Urinary bladder (tissue), 4 donors: Measurements from ENCODE around the gene PDE8B. TPM values are rescaled to one million over a fixed set of nuclear protein-coding genes. Genes with fewer than 3 reads are reported as not detected.

ENCODE experiments used
- DNase-seq: peaks from one replicate; pipeline ENCODE4 v3.0.0-alpha.2; 2015; ENCODE audit errors: extremely low spot score
- H3K27ac ChIP-seq: one replicate; pipeline ENCODE4 v1.5.1; 2013; ENCODE audit warnings: low read depth, mild to moderate bottlenecking, moderate library complexity
- H3K36me3 ChIP-seq: one replicate; pipeline ENCODE4 v1.6.1; 2013; ENCODE audit warnings: mild to moderate bottlenecking, moderate library complexity; ENCODE audit not compliant: insufficient read depth
- H3K4me1 ChIP-seq: one replicate; pipeline ENCODE4 v1.6.1; 2013; ENCODE audit warnings: mild to moderate bottlenecking, moderate library complexity; ENCODE audit not compliant: insufficient read depth
- H3K4me3 ChIP-seq: one replicate; pipeline ENCODE4 v1.5.1; 2013; ENCODE audit warnings: low read depth, low read length
- WGBS: extraction: QIAGEN DNeasy Blood & Tissue Kit; methylation state at CpG from one replicate; pipeline ENCODE4 v1.1.7; 2013; 5-methylcytosine and 5-hydroxymethylcytosine counted together
- polyA plus RNA-seq: library from polyadenylated mRNA; stranded (reverse); fragments of 200-250 nt; gene quantifications from one replicate; pipeline ENCODE4 v1.2.3, GENCODE V29; 2013
- total RNA-seq: library from RNA; depleted of rRNA; stranded (reverse); fragments of >200 nt; gene quantifications from one replicate; pipeline ENCODE4 v1.2.3, GENCODE V29; 2014
- donor health status: healthy with polysubstance abuse.
- donor health status: healthy.

Gene PDE8B
- total and polyA plus RNA-seq, 2 donors = 2.4 to 2.9 TPM

- no peaks in the 10 kb centered on the region for H3K4me1 ChIP-seq
- H3K4me3 ChIP-seq = no peak overlapping the region
- H3K27ac ChIP-seq = no peak overlapping the region
- H3K36me3 ChIP-seq = no peaks in the 10 kb centered on the region
- 88% methylated on average over 2 of the region's 2 CpGs for WGBS
- DNase-seq = no peak
Measured at GRCh38 chr5:77318060-77318459, 107.6 kb downstream of the PDE8B start.

DNA sequence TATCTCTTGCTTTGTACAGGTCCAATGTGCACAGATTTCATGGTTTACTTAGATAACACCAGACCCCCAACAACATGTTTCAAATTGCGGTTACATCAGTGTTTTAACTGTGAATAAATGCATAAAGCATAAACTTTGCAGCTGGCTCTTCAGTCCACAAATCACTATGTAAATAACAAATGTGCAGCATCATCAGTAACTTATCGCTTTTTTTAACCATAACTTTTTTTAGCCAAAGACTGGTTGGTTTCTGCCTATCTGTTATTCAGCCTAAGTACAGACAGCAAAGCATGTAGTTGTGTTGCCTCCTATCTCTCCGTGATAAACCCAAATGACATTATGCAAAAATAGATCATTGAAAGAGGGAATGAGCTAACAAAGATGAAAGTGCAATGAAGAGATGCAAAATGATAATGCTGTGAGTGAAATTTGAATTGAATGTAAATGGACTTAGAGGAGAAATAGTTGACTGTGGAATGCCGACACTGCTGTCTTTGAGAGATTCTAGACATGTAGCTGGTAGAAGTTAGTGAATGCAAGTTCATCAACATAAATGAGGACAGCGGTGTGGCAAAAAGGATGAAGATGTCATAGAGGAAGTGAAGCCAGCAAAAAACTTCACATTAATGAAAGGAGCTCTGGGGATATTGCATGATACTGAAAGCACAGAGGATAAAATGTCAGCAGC is 108.8 kb downstream of the PDE8B start:
- WGBS = 80% methylated on average over 5 of the region's 5 CpGs
- no peaks in the 10 kb centered on the region for H3K36me3 ChIP-seq
- no peak overlapping the region for H3K4me3 ChIP-seq
- H3K27ac ChIP-seq = no peak overlapping the region
- no peak for DNase-seq
- no peaks in the 10 kb centered on the region for H3K4me1 ChIP-seq

DNA sequence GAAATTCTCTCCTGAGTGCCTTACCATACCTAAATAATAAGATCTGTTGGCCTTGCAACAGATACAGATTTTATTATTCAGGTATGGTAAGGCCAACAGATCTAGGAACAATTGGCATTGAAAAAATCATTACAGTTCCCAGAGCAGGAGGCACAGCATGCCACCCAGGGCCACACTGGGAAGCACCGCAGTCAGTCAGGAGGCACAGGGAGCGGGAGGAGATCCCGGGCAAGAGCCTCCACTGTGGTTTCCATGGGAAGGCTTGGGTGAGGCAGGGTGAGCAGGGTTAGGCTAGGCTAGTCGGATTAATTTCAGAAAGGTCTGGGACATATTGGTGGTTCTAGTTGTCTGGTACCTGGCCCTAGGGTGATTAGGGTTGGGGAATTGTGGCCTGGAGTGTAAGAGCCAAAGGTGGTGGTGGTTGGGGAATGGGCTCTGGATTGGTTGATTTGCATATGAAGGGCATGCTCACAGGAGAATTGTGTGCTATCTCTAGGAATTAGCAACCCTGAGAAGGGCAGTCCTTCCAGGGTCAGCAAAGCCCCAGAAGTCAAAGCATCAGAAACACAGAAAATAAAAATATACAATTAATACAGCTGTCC is 111.4 kb downstream of the PDE8B start:
- H3K27ac ChIP-seq = no peak overlapping the region
- 94% methylated on average over 4 of the region's 4 CpGs for WGBS
- no peak for DNase-seq
- H3K4me3 ChIP-seq = no peak overlapping the region
- no peaks in the 10 kb centered on the region for H3K36me3 ChIP-seq
- H3K4me1 ChIP-seq = no peaks in the 10 kb centered on the region

DNA sequence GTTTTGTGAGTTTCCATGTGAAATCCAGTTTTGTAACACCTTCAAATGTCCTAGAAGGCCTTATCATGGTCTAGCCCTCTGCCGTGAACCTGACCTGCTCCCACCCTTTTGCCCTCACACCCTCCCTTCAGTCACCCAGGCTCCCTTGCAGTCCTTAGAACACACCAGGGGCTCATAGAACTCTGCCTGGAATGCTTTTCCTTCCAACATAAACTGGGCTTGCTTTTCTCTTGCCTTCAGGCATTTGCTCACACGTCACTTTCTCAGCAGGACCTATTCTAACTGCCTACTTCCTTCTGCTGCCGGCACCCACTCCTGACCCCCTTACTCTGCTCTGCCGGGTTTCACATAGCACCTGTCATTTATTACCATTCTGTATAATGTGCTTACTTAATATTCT is 111.9 kb downstream of the PDE8B start:
- H3K36me3 ChIP-seq = no peaks in the 10 kb centered on the region
- no peak overlapping the region for H3K4me3 ChIP-seq
- no peaks in the 10 kb centered on the region for H3K4me1 ChIP-seq
- H3K27ac ChIP-seq = no peak overlapping the region
- 74% methylated on average over 4 of the region's 4 CpGs for WGBS
- no peak for DNase-seq

DNA sequence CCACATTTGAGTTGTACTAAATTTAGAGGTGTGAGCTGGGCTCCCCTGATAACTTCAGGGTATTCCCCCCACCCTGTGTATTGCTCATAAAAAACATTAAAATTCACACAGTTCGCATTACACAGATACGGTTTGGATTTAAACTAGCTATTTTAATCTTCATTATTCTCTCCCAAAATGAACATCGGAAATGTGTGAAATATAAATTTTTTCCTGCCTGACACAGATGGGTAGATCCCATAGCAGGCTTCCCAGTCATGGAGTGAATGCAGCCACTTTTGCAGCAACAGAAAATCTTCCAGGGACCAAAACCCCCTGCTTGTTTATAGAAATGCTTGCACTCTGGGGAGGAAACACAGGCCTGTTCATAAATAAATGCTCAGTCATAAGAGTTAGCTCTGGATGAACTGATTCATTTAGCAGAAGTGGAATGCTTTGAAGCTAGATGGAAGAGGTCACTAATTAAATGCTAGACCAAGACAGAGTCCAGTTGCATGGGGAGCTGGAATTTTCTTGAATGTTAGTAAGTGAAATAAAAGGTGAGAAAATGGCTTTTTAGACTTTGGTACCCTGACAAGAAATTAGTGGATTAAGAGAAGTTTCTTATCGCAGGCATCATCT is 115.6 kb downstream of the PDE8B start:
- no peak overlapping the region for H3K4me3 ChIP-seq
- DNase-seq = no peak
- H3K36me3 ChIP-seq = no peaks in the 10 kb centered on the region
- no peak overlapping the region for H3K27ac ChIP-seq
- H3K4me1 ChIP-seq = no peaks in the 10 kb centered on the region
- WGBS = 73% methylated on average over 4 of the region's 4 CpGs

DNA sequence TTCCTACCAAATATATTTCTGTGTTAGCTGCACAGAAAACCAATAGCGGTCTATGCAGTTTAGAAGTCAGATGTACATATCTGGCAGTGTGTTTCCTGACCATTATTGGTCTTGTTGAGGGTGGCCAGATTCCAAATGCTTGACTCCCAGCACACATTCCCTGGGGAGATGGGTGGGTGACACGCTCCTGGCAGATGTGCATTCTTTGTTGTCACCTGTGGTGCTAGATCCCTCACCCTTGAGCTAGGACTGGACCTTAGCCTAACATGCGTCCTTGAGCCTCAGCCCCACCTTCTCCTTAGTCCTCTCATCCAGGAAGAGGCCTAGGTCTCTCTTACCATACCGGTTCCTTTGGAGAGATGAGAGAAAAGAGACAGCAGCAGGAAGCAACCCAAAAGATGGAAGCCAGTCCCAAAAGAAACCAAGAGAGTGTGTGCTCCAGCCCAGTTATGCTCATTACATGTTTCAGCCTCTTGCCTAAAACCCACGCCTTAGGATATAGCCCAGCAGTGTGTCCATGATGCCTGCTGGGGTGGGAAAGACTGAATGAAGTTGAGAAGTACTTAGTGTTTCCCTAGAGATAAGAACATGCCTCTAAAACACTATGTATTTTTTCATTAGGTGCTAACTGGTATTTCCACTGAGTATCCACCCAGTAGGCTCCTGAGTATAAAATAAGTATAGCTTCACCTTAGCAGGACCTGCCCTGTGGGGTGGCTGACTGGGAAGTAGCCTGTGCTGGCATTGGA is 116.7 kb downstream of the PDE8B start:
- no peak for DNase-seq
- Histone ChIP-seq H3K4me1 (no peaks in the 10 kb centered on the region), H3K27ac (no peak overlapping the region), H3K4me3 (no peak overlapping the region), H3K36me3 (no peaks in the 10 kb centered on the region)
- WGBS = 83% methylated on average over 5 of the region's 5 CpGs

DNA sequence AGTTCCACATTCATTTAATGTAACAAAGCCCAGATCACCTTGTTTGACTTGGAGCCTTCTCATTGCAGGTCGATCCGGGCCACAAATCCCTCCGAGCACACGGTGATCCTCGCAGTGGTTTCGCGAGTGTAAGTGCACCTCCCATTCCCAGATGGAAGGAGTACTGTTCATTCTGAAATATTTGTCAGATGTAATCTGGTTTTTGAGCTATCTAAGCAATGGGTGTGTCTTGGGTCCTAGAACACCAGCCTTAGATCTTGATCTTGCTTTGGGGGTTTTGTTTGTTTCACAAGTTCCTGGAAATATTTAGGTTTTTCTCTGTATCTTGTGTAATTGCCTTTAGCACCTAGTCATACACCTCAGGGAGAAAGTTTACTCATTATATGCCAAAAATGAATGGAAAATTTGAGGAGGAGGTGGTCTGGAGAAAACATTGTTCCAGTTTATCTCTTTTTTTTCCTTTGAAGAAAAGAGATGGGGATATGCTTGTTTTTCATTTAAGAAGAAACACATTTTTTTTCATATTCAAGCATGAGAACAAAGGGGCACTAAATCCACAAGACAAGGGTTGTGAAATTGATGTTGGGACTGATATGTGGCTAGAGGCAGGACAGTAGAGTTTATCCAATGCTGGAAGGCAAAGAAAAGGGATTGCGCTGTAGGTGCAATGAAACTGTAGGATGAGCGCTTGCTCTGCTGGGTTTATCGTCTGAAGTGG is 118.6 kb downstream of the PDE8B start:
- WGBS = 89% methylated on average over 10 of the region's 10 CpGs
- Histone ChIP-seq H3K27ac (no peak overlapping the region), H3K4me1 (no peaks in the 10 kb centered on the region), H3K36me3 (no peaks in the 10 kb centered on the region), H3K4me3 (no peak overlapping the region)
- no peak for DNase-seq

DNA sequence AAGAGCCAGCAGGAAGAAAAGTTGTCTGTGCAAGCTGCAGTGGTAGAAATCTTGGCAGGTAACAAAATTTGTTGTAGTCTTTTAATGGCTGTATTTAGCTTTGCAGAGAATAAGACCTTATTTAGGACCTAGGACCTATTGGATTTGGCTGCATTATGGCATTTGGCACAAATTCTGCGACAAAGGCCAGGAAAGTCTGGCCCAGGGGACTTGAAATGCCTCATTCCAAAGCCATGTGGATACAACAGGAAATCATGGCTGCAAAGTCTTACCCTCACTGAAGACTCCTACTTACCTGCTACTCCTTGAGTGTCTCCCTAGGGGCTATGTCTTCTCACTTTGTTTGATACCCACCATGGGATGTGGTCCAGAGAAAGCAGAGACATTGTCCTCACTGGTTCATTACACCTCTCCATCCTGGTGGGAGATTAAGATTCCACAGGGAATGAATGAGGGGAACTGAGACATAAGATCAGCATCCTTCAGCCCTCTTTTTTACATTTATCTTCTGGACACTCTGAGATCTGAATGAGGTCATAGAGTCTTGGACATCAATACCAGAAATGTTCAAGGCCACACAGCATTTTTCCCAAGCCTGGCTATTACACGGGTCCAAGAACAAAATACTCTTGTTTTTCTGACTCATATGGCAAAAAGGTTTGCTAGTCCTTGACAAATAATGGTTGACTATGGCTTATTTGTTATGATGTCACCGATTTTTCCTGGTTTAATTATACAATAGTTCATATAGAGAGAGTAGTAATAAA is 119.4 kb downstream of the PDE8B start:
- DNase-seq = no peak

GRCh38 chr5:77333036-77333435 is 122.6 kb downstream of the PDE8B start:
- DNase-seq = no peak
- H3K36me3 ChIP-seq = no peaks in the 10 kb centered on the region
- H3K4me3 ChIP-seq = no peak overlapping the region
- WGBS = 97% methylated on average over 4 of the region's 4 CpGs
- no peak overlapping the region for H3K27ac ChIP-seq
- H3K4me1 ChIP-seq = no peaks in the 10 kb centered on the region

More for the DNA sequence above, 119.4 kb downstream of the PDE8B start:
- WGBS = 80% methylated on average over 3 of the region's 3 CpGs
- H3K36me3 ChIP-seq = no peaks in the 10 kb centered on the region
- H3K27ac ChIP-seq = no peak overlapping the region
- no peaks in the 10 kb centered on the region for H3K4me1 ChIP-seq
- no peak overlapping the region for H3K4me3 ChIP-seq

GRCh38 chr5:77333451-77334123 is 123.1 kb downstream of the PDE8B start:
- WGBS = 78% methylated on average over 5 of the region's 5 CpGs
- Histone ChIP-seq H3K4me3 (no peak overlapping the region), H3K4me1 (no peaks in the 10 kb centered on the region), H3K36me3 (no peaks in the 10 kb centered on the region), H3K27ac (no peak overlapping the region)
- DNase-seq = no peak

DNA sequence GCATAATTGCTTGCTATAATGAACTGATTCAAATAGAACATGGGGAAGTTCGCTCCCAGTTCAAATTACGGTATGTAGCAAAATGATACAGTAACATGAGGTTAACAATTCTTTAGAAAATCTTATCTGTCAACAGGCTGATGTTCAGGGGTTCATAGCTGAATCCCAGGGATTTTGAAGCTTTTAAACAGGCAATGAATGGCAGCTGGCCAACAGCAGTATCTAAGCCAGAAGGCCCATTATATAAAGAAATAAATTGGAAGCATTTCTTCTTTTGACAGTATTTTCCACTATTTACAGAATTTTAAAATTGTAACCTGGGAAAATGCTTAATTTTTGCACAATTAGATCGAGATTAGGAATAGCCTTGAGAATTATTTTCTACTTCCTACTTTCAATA is 126.8 kb downstream of the PDE8B start:
- Histone ChIP-seq H3K27ac (no peak overlapping the region), H3K4me1 (no peaks in the 10 kb centered on the region), H3K36me3 (no peaks in the 10 kb centered on the region), H3K4me3 (no peak overlapping the region)
- no peak for DNase-seq
- WGBS = 52% methylated on average over 3 of the region's 3 CpGs

GRCh38 chr5:77337686-77338085 is 127.2 kb downstream of the PDE8B start:
- no peaks in the 10 kb centered on the region for H3K4me1 ChIP-seq
- 29% methylated on average over 4 of the region's 4 CpGs for WGBS

More at GRCh38 chr5:77337686-77338085, 127.2 kb downstream of the PDE8B start:
- DNase-seq = peak; percentile 40
- no peak overlapping the region for H3K4me3 ChIP-seq
- no peaks in the 10 kb centered on the region for H3K36me3 ChIP-seq
- no peak overlapping the region for H3K27ac ChIP-seq
